NCI-H2171 (cell line): ENCODE measurements around the gene SERPINA3.

Experiments
- DNase-seq: peaks from one replicate; lab custom pipeline; 2025; lab: John Stamatoyannopoulos, UW

Gene SERPINA3

DNA sequence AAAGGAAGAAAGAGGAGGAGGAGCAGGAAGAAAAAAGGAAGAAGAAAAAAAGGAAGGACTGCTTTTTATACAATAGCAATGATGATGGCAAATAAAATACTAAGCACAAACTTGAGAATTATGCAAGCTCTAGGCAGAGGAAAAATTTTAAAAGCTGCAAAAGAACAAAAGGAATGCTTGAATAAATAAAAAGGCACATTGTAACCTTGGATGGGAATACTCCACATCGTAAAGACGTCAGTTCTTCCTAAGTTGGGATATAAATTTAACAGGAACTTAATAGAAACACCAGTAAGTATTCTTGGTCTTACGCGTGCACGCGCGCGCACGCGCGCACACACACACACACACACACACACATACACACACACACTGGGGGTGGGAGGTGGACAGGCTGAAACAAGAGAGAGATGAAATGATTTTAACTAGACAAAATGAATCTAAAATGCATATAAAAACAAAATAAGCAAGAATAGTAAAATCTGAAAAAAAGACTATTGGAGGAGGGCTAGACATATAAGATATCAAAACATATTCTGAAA, 43.0 kb downstream of the SERPINA3 start:
- no peak for DNase-seq

DNA sequence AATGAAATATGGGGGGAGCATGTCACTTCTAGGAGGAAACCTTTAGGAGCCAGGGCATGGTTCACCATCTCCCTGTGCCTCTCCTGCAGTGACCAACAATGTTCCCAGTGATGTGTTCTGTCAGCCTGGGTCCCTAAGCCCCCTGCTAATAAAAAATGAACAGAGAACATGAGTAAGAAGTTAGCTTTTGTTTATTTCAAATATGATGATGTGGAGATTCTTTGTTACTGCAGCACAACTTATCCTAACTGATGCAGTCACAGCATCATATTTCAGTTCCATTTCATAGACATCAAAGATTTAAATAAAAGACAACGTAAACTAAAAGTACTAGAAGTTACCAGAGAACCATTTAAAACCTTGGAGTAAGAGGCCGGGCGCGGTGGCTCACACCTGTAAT, 43.9 kb downstream of the SERPINA3 start:
- DNase-seq: no peak

DNA sequence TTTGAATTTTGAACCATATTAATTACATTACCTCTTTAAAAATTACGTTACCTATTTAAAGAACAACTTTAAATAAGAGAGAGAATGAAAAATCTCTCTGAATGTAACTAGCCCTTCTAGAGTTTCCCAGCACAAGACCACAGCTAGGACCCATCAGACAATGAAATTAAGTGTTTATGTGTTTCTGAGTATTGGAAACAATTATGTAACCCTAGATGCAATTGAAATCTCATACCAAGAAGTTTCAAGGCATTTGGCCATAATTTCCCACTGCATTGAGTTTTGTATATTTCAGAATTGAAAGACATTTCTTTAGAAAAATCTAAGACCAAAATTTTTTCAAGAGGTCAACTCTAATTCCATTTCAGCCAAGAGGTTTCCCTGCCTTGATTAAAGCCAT, 47.1 kb downstream of the SERPINA3 start:
- DNase-seq: no peak

DNA sequence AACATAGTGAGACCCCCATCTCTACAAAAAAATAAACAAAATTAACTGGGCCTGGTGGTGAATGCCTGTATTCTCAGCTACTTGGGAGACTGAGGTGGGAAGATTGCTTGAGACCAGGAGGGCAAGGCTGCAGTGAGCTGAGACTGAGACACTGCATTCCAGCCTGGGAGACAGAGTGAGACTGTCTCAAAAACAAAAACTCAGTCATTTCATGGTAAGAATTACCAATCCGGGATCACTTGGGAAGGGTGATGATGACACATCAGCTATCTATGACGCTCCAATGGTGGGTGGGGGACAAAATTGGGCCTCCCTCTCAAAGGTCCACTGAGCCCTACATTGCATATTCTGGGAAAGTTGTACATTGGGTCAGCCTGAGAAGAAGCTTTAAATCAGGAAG, 47.7 kb downstream of the SERPINA3 start:
- no peak for DNase-seq

DNA sequence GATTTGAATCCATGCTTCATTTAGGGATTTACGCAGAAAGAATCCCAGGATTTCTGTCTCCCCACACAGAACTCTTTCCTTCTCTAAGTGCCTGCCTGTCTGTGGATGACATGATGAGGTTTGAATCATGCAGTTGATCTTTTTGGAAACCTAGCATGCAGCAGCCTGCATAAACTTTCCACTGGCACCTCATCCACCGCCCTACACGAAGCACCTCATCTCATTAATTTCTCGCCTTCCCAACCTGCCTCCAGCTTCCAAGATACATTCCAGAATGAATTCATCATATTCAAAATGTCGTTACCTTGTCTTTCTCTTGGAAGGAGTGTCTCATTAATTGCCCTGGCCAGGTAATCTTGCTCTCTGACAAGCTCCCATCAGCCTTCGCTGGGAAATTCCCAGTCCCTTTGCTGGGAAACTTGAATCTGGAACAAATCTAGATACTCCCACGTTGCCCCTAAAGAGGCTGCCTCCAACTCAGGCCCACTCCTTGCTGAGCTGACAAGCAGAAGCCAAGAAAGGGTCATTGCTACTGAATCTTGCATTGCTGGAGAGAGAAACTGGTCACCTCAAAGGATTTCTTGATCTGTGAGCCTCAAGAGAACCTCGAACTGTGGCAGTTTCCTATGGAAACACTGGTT, 48.2 kb downstream of the SERPINA3 start:
- DNase-seq: no peak

DNA sequence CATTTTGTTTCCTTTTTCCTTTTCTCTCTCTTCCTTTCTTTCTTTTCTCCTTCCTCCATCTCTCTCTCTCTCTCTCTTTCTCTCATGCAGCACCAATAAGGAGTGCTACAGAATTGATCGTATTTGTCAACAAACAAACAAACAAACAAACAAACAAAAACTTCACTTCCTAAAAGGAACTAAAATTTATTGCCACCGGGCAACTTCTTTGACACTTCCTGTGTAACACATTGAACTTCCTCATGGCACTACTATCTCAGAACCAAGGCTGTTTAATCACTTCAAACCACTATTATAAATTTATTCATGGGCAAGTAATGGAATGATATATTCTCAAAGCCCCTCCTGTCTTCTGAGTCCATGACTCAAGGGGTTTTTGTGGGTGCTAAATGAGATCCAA, 51.3 kb downstream of the SERPINA3 start:
- DNase-seq: no peak

DNA sequence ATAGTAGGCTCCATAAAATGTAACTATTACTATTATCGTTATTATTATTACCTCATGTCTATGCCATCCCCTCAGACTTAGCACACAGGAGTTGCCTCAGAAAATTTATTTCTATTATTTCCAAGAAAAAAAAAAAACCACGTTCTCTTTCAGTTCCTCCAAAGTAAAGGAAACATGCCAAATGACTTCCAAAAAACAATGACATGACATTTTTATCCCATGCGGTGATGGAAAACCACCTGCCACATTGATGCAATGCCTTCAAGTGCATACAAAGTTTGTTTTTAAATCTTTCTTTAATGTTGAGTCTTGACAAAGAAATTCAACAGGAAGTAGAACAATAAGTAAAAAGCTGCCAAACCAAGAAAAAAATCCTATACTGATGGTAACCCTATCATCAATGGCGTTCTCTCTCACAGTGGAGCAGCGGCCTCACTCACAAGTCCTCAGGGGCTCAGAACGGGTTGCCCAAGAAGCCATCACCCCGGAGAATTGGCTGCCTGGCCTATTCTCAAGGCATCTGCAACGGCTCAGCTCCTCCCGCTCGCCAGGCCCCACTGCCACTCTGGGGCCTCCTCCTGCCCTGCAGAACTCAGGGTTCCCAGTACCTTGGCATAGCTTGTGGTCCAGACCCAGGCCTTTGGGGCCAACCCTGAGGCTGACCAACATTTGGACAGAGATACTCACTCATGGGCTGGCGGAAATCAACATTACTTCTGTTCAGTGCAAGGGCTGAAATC, 51.9 kb downstream of the SERPINA3 start:
- DNase-seq: no peak

DNA sequence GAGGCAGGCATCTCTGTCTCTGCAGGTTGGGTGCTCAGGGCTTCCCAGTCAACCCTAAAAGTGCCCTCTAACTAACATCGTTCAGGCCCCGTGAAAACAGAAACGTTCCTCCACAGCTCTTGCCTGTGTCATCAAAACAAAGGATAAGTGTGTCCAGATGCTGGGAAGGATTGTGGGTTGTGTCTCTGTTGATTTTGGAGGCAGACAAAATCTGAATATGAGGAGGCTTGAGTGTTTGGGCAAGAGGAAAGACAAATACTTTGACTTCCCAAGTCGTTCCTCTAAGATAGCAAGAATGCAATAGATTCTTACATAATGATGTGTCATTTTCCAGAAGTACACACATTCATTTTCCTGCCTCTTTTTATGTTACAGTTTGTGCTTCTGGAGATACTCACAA, 52.9 kb downstream of the SERPINA3 start:
- DNase-seq: no peak

DNA sequence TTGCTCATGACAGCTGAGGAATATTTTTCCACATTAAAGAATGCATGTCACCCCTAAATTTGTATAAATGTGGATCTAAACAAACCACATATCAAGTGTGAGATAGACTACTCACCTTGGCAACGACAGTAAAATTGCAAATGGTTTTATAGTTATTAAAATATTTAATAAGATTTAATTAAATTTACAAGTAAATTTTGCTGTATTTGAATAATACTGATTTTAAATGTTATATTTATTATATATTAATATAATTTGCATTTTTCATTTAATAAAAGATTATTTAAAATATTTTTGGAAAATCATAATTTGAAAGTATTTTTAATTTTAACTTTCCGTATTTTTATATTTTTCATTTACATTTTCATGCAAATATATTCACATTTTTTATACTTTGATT, 53.4 kb downstream of the SERPINA3 start:
- DNase-seq: no peak

DNA sequence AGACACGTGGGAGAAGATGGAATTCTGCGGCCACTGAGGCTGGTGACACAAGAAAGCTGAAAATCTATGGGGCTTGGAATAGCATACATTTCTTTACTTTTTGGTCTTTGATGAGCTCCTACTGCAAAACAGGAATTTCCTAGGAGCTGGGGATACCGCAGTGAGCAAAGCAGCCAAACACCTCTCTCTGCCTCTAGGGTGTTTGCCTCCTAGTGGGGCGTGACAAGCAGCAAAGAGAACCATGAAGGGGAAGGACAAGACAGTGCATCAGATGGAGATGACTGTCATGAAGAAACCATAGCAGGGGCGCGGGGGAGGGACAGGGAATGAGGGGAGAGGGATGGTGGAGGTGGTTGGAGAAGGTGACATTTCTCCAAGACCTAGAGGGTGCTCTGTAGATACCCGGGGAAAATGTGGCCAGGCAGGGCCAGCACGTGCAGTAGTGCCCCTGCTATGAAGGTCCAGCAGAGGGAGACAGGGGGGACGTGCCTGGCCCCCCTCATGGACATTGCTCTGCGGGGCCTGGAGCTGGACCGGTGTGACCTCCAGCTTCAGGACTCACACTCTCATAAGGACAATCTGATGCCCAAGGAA, 58.6 kb downstream of the SERPINA3 start:
- no peak for DNase-seq

DNA sequence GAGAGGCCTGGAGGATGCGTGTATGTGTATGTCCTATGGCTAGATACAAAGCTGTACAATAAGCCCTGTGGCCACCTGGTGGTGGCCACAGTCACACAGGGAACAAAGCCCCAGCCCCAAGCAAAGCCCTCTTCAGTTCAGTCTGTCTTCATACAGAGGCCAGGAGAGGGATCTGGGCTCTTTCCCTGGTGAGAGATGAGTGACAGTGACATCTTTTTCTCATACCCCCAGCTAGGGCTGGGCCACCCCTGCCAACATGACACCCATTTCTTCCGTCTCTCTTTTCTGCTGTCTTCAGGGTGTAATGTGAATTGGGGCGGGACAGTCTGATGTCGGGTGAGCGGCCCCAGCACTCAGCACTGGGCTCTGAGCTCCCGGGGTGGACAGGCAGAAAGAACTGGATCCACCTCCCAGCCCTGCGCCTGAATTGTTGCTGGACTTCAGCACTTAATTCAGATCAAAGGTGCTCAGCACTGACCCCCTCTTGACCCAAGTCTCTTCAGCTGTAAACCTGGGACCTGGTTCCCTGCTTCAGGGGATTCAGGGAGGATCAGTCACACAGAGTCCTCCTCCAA, 59.8 kb downstream of the SERPINA3 start:
- no peak for DNase-seq

DNA sequence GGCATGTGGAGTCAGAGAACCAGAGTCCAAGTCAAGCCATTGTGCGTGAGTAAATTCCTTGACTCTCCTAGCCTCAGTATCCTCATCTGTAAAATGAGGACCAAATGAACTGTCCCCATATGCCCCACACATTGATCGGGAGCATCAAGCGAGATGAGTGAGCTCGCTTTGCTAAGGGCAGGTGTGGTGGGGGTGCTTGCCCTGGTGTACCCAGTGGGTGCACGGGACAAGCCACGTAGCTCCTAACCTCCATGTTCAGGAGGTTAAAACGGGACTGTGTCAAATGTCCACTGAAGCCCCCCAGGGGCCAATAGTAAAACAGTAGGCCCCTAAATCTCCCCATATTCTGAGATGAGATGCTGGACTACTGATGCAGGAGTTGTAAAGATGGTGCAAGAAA, 60.9 kb downstream of the SERPINA3 start:
- no peak for DNase-seq
